Ovary (tissue), 3 donors: ENCODE results near the gene PLPP6.

Experiments used
- CTCF ChIP-seq, 3 donors: fragments of 450-650 bp in 2 of 3; fragments of 200-600 bp in 1 of 3; IDR thresholded peaks; one replicate each; pipeline versions ENCODE4 v1.5.1 to v1.8.0; 2016 to 2022; ENCODE audit warnings: antibody characterized with exemption in 3 of 3, mild to moderate bottlenecking in 1 of 3
- POLR2A ChIP-seq: fragments of 450-650 bp; IDR thresholded peaks from one replicate; pipeline ENCODE4 v1.6.1; 2017; ENCODE audit warnings: antibody characterized with exemption, mild to moderate bottlenecking, moderate library complexity
- donor health status: DM: no; HTN: no; CAD: no.

DNA sequence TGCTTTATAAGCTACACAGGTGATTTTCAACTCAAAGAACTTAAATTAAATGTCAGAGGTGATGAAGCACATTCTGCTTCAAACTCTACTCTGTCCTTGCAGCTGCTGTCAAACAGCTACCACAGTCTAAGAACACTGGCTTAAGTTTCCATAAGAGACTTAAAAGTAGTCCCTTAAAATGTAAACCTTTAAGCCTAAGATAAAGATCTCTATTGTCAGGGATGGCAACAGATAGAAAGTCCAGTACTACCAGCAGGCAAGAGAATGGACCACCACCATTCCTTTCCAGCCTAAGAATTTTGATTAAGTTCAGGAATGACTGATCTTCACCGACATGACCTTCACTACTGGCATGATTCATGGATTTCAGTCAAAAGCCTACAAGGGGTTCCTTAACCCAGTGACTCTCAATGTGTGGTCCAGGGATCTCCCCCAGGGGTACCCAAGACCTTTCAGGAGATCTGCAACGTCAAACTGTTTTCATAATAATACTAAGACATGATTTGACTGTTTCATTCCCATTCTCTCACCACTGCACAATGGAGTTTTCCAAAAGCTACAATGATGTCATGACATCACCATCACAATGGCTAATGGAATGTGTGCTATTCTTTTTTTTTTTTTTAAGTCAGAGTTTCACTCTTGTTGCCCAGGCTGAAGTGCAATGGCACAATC, 41.1 kb upstream of the PLPP6 start:
- no peak for TF ChIP-seq POLR2A
- TF ChIP-seq CTCF (IDR thresholded peaks at IDR 0.05): no peak
